Left cardiac atrium (tissue), 4 donors: ENCODE data around the gene TMEM134. TPM values are rescaled to one million over a fixed set of nuclear protein-coding genes. Genes with fewer than 3 reads are reported as not detected.
"Not testable (repeated sequence)": the region's sequence is repeated elsewhere in the genome, so short reads cannot be mapped to it uniquely, and the experiment has no call there.

Source experiments
- ATAC-seq, 2 donors: fragments of 200-7000 bp; cut with Tn5 transposase; one replicate each; pipeline ENCODE4 v1.9.1; 2020; ENCODE audit warnings: mild to moderate bottlenecking in 2 of 2, moderate library complexity in 2 of 2
- DNase-seq: peaks from one replicate; pipeline ENCODE4 v3.0.0-alpha.2; 2020
- intact Hi-C, 2 donors: fragments of 100-400 bp; cut with DNase I; formaldehyde crosslinking; loops; one replicate each; pipeline versions ENCODE4 v1.14.1 to v1.15.1; 2022 to 2023
- total RNA-seq, 2 donors: library from RNA; stranded (reverse); fragmentation: NEBNext Ultra II Directional; extraction: Animal tissue kit (Norgen Biotek cat#: 25700); gene quantifications; one replicate each; pipeline ENCODE4 v1.2.1, GENCODE V29; 2021
- donor health status: DM: no; HTN: yes; CAD: no.
- donor health status: DM: no; HTN: yes; CAD: no; lungs with severe emphysema.
- donor health status: DM: yes; HTN: yes; CAD: no.
- donor health status: Dilated cardiomyopathy.

The TMEM134 gene
- total RNA-seq, 2 donors from 2014 or later, result 50.5 to 58.1 TPM

GRCh38 chr11:67435031-67435726 is 33.9 kb downstream of the TMEM134 start:
- intact Hi-C loops, result no loop called here
- DNase-seq (no peak), ATAC-seq (no peak)

- intact Hi-C loops, result no loop called here
- DNase-seq, result no peak
- no peak for ATAC-seq
Measured at GRCh38 chr11:67434395-67434881, 34.6 kb downstream of the TMEM134 start.

DNA sequence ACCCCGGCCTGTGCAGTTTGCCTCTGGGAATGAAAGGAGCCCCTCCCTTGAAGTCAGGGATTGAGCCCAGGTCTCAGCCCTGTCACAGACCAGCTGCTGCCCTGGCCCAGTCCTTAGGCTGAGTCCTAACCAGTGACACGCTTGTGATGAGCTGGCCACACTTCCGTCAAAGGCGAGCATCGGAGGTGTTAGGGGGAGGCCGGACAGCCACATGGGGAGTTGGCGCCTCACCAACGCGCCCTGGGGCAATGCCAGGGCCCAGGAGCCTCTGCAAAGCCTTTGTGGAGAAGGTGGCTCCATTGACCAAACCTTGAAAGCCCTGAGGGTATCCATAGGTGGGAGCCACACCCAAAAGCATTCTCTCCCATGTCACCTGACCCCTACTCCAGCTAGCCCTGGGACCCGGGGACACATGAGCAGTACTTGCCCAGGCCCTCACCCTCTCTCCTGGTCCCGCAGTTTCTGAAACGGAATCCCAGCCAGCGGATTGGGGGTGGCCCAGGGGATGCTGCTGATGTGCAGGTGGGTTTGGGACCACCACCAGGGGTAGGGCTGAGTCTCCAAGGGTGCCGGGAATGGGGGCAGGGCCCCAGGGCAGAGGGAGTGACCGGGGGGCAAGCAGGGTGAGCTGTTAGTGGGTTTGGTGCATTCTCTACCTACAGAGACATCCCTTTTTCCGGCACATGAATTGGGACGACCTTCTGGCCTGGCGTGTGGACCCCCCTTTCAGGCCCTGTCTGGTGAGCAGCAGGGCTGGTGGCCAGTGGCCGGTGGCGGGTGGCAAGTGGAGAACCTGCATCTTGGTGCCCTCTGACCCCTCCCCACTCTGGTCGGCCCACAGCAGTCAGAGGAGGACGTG is 35.3 kb downstream of the TMEM134 start:
- intact Hi-C loops, result no loop called here
- DNase-seq, result no peak

GRCh38 chr11:67432655-67433349 is 36.2 kb downstream of the TMEM134 start:
- no peak for ATAC-seq
- DNase-seq, result no peak
- intact Hi-C loops, result no loop called here

More for the DNA sequence above, 35.3 kb downstream of the TMEM134 start:
- no peak for ATAC-seq

DNA sequence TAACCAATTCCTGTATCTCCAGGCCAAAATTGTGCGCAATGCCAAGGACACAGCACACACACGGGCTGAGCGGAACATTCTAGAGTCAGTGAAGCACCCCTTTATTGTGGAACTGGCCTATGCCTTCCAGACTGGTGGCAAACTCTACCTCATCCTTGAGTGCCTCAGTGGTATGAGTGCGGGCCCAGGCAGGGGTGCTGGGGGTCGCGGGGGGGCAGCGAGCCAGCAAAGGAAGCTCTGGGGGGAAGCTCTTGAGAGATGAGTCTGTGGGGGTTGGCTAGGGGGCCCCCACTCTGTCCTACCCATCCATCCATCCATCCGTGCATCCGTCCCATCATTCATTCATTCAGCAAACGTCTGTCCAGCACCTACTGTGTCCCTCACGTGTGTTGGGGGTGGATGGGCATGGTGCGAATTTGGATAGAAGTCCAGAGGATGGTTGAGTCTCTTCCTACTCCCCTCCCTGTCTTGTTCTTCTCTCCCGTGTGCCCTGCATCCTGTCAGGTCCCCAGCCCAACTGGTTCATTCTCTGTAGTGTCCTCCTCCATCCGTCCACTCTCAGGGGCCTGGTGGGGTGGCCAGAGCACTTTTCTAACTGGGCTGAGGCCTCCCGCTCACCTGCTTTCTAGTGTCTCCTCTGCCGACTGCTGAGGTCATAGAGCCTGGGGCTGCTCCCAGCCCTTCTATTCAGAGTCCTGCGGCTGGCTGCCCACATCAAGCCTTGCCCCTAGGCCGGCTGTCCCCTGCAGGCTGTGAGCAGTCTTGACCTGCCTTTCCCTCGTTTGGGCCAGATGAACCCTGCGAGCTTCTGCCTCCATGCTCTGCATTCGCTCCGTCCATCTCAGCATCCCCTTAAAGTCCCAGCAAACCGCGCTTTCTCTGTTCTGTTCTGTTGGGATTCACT is 37.5 kb downstream of the TMEM134 start:
- ATAC-seq, result no peak
- intact Hi-C loops, result no loop called here
- no peak for DNase-seq

DNA sequence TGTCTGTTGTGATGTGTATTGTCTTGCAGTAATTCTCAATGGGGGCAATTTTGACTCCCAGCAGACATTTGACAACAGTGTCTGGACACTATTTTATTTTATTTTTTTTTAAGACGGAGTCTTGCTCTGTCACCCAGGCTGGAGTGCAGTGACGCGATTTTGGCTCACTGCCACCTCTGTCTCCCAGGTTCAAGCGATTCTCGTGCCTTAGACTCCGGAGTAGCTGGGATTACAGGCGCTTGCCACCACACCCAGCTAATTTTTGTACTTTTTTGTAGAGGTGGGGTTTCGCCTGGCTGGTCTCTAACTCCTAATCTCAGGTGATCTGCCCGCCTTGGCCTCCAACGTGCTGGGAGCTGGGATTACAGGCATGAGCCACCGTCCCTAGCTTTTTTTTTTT is 39.3 kb downstream of the TMEM134 start:
- ATAC-seq (no peak), DNase-seq (no peak)
- intact Hi-C loops, result loop anchor here in 1 of 2 donors (5.0 kb wide), 1 partner anchor 33 kb away; no protein-coding TSS in a partner anchor

DNA sequence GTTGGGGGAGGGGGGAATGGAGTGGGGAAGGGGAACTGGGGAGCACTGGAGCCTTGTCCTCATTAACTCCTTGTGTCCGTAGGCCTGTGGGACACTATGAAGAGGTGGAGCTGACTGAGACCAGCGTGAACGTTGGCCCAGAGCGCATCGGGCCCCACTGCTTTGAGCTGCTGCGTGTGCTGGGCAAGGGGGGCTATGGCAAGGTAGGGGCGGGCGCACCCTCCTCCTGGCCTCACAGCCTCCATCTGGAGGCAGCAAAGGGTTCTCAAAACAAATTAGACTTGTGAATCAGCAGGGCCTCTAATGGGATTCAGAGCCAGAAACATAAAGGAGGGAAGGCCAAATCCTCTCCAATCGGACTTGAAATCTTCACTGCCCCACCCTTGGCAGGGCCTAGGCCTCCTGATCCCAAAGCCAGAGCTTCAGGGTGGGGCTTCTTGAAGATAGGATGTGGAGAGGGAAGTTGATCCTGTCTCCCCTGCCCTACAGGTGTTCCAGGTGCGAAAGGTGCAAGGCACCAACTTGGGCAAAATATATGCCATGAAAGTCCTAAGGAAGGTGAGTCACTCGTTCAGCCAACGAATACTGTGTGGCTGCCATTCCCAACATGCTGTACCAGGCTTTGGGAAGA is 39.9 kb downstream of the TMEM134 start:
- no peak for ATAC-seq
- intact Hi-C loops, result loop anchor here in 1 of 2 donors (5.0 kb wide), 1 partner anchor 33 kb away; no protein-coding TSS in a partner anchor
- no peak for DNase-seq

DNA sequence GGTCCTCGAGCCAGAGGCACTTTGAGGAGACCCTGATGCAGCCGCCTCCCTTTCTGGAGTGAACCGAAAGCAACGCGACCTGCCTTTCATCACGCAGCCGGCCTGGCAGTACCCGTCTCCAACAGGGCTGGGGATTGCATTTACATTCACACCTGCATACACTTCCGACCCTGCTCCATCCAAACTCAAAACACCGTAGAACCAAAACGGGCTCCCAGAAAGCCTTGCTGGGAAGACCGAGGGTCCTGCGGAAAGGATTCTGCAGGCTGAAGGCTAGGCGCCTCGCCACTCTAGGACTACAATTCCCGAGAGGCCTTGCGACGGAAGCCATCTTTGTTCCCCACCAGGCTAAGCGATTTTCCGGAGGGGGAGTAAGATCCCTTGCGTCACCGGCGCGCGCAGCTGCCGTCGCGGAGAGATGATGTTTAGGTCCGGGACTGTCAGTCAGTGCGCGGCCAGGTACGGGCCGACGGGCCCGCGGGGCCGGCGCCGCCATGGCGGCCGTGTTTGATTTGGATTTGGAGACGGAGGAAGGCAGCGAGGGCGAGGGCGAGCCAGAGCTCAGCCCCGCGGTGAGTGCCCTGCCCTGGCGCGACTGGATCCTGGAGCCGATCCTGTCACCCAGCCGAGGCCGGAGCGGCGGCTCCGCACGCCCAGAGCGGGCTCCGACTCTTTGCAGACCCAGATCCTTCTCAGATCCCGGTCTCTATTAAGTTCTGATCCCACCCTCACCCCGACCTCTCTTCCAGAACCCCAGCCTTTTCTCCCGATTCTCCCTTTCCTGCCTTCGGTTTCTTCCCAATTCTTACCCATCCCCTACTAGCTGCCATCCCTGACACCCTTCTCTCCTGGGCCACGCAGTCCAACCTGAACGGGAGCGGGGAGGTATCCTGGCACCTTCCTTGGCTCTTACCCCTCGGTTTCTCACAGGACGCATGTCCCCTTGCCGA is 40.7 kb downstream of the TMEM134 start, which contains the start of gene RPS6KB2:
Gene RPS6KB2 (plus strand): TSS at position 443 of the 950 bp plus-strand sequence. CDS start 52 bp downstream, at position 495.
- intact Hi-C loops, result loop anchor here in 1 of 2 donors (5.0 kb wide), 1 partner anchor 34 kb away; no protein-coding TSS in a partner anchor
- DNase-seq (peak; percentile 98), ATAC-seq (peak; percentile 92 to 94)

- not testable (repeated sequence) for ATAC-seq, DNase-seq
- intact Hi-C loops, result loop anchor here in 1 of 2 donors (5.0 kb wide), 1 partner anchor 35 kb away; no protein-coding TSS in a partner anchor
Measured at GRCh38 chr11:67427364-67427859, 41.6 kb downstream of the TMEM134 start.

GRCh38 chr11:67423891-67424613 is 45.0 kb downstream of the TMEM134 start:
- DNase-seq, result no peak
- intact Hi-C loops, result no loop called here
- no peak for ATAC-seq

- DNase-seq, result no peak
- intact Hi-C loops, result no loop called here
- ATAC-seq, result no peak
Measured at GRCh38 chr11:67423466-67423865, 45.6 kb downstream of the TMEM134 start.

GRCh38 chr11:67422891-67423290 is 46.2 kb downstream of the TMEM134 start:
- no peak for DNase-seq
- ATAC-seq, result no peak
- intact Hi-C loops, result no loop called here

DNA sequence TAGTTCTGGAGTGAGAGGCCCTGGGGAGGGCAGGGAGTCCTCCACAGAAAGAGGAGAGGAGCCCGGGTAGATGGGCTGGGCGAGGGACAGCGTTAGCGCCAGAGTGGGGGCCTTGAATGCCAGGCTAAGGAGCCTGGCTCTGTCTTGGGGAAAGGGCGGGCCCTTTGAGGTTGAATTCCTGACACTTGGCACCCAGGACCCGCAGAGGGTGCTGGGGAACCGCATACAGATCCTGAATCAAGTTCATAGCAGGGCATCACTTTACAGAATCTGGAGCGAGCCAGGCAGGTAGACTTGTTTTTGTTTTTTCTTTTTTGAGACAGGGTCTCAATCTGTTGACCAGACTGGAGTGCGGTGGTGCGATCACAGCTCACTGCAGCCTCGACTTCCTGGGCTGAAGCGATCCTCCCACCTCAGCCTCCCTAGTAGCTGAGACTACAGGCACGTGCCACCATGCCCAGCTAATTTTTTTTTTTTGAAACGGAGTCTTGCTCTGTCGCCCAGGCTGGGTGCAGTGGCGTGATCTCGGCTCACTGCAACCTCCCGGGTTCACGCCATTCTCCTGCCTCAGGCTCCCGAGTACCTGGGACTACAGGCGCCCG is 47.5 kb downstream of the TMEM134 start:
- intact Hi-C loops, result no loop called here

GRCh38 chr11:67420646-67421429 is 48.2 kb downstream of the TMEM134 start:
- ATAC-seq, result peak; percentile 93 to 94
- peak; percentile 97 for DNase-seq
- intact Hi-C loops, result no loop called here

More for the DNA sequence above, 47.5 kb downstream of the TMEM134 start:
- ATAC-seq (no peak), DNase-seq (no peak)
